H1 (cell line): ENCODE data around the gene YWHAQ. TPM values are rescaled to one million over a fixed set of nuclear protein-coding genes. Genes with fewer than 3 reads are reported as not detected.

Source experiments
- CTCF ChIA-PET: fragments of 300-600 bp; sonication (Branson Sonifier 250); formaldehyde crosslinking; loops from one replicate; lab custom pipeline; 2021; ENCODE audit not compliant: partially characterized antibody; lab: Charles Lee
- POLR2A ChIA-PET: fragments of 300-600 bp; sonication (Branson Sonifier 250); formaldehyde crosslinking; loops from one replicate; lab custom pipeline; 2021; ENCODE audit warnings: inconsistent platforms; ENCODE audit not compliant: partially characterized antibody; lab: Charles Lee
- DNase-seq, 2 experiments: peaks; one replicate each; pipeline versions ENCODE4 v3.0.0 to v3.0.0-alpha.2; 2010 to 2022; ENCODE audit warnings: low spot score in 2 of 2, low read depth in 1 of 2, mixed read lengths in 1 of 2
- FAIRE-seq: peaks from 2 replicates; lab custom pipeline; 2011; peaks lifted over from hg19 to GRCh38; lab: Jason Lieb, UNC
- H2AFZ ChIP-seq: 2 replicates; pipeline ENCODE4 v1.8.1; 2012; ENCODE audit warnings: low read length, inconsistent platforms
- H2AK5ac ChIP-seq: 2 replicates; pipeline ENCODE4 v1.6.1; 2013; ENCODE audit warnings: low read depth, low read length
- H2BK120ac ChIP-seq: replicated peaks from 2 replicates; pipeline ENCODE3; 2013; ENCODE audit warnings: low read depth, low read length, inconsistent platforms
- H2BK12ac ChIP-seq: 2 replicates; pipeline ENCODE4 v1.6.1; 2013; ENCODE audit warnings: low read depth, low read length
- H2BK15ac ChIP-seq: 2 replicates; pipeline ENCODE4 v1.6.1; 2013; ENCODE audit warnings: low read length
- H2BK20ac ChIP-seq: 2 replicates; pipeline ENCODE4 v1.6.1; 2013; ENCODE audit warnings: low read length
- H2BK5ac ChIP-seq: 2 replicates; pipeline ENCODE4 v1.6.1; 2013; ENCODE audit warnings: low read depth, low read length
- H3K14ac ChIP-seq: 2 replicates; pipeline ENCODE4 v1.6.1; 2013; ENCODE audit warnings: inconsistent platforms; ENCODE audit not compliant: insufficient read length
- H3K18ac ChIP-seq: 2 replicates; pipeline ENCODE4 v1.6.1; 2013; ENCODE audit warnings: low read length; ENCODE audit errors: extremely low read depth
- H3K23ac ChIP-seq: 2 replicates; pipeline ENCODE4 v1.6.1; 2013; ENCODE audit warnings: inconsistent platforms; ENCODE audit not compliant: insufficient read length
- H3K23me2 ChIP-seq: 2 replicates; pipeline ENCODE4 v1.6.1; 2013; ENCODE audit warnings: low read depth, low read length
- H3K27ac ChIP-seq: 2 replicates; pipeline ENCODE4 v1.6.1; 2011; ENCODE audit warnings: low read depth, low read length, inconsistent platforms
- H3K27me3 ChIP-seq, 4 experiments: replicated peaks in 1 of 4; 1 replicate in 1 of 4; 2 replicates in 3 of 4; pipeline versions ENCODE4 v1.6.1 to v1.8.1; 2011 to 2013; ENCODE audit warnings: low read length in 3 of 4, mild to moderate bottlenecking in 3 of 4, inconsistent platforms in 2 of 4, mixed read lengths in 2 of 4, moderate library complexity in 1 of 4; ENCODE audit not compliant: control insufficient read depth in 3 of 4, insufficient read depth in 3 of 4; ENCODE audit errors: extremely low read depth in 1 of 4
- H3K36me3 ChIP-seq, 4 experiments: 2 replicates each; pipeline versions ENCODE4 v1.6.1 to v1.8.1; 2011 to 2013; ENCODE audit warnings: mild to moderate bottlenecking in 4 of 4, low read length in 3 of 4, moderate library complexity in 2 of 4, control low read depth in 1 of 4, inconsistent platforms in 1 of 4; ENCODE audit not compliant: insufficient read depth in 4 of 4, control insufficient read depth in 2 of 4
- H3K4ac ChIP-seq: replicated peaks from 2 replicates; pipeline ENCODE3; 2013; ENCODE audit warnings: low read length, low read depth, mixed read lengths, inconsistent platforms; ENCODE audit not compliant: insufficient read length
- H3K4me1 ChIP-seq, 4 experiments: replicated peaks in 1 of 4; 1 replicate in 1 of 4; 2 replicates in 3 of 4; pipeline versions ENCODE4 v1.6.1 to v1.8.1; 2011 to 2013; ENCODE audit warnings: low read length in 3 of 4, inconsistent platforms in 2 of 4, mixed read lengths in 1 of 4; ENCODE audit not compliant: insufficient read depth in 4 of 4, control insufficient read depth in 3 of 4
- H3K4me2 ChIP-seq, 2 experiments: 2 replicates each; pipeline versions ENCODE4 v1.6.1 to v1.8.1; 2011 to 2013; ENCODE audit warnings: low read depth in 2 of 2, low read length in 2 of 2, control low read depth in 1 of 2, inconsistent platforms in 1 of 2, mild to moderate bottlenecking in 1 of 2; ENCODE audit not compliant: insufficient read depth in 1 of 2
- H3K4me3 ChIP-seq, 4 experiments: fragments of 200-600, 300-600 bp in 1 of 4; sonication (generic), shearing (Covaris generic), sonication (Bioruptor Twin) in 1 of 4; 2 replicates each; pipeline versions ENCODE4 v1.5.1 to v1.8.1; 2011 to 2016; ENCODE audit warnings: low read length in 4 of 4, low read depth in 3 of 4, control low read depth in 2 of 4, inconsistent platforms in 2 of 4, mild to moderate bottlenecking in 2 of 4, mixed read lengths in 1 of 4, moderate library complexity in 1 of 4; ENCODE audit not compliant: insufficient read depth in 2 of 4; ENCODE audit errors: extremely low read depth in 1 of 4
- H3K56ac ChIP-seq: replicated peaks from 2 replicates; pipeline ENCODE3; 2013; ENCODE audit warnings: low read depth, mild to moderate bottlenecking, mixed read lengths, low read length, inconsistent platforms; ENCODE audit not compliant: insufficient read length
- H3K79me1 ChIP-seq: 2 replicates; pipeline ENCODE4 v1.6.1; 2013; ENCODE audit warnings: low read depth, low read length, control low read depth
- H3K79me2 ChIP-seq, 2 experiments: 2 replicates each; pipeline versions ENCODE4 v1.6.1 to v1.8.1; 2012 to 2013; ENCODE audit warnings: low read length in 2 of 2, mild to moderate bottlenecking in 2 of 2, inconsistent platforms in 1 of 2; ENCODE audit not compliant: insufficient read depth in 2 of 2, control insufficient read depth in 1 of 2
- H3K9ac ChIP-seq, 4 experiments: replicated peaks in 1 of 4; 1 replicate in 1 of 4; 2 replicates in 3 of 4; pipeline versions ENCODE4 v1.6.1 to v1.8.1; 2011 to 2013; ENCODE audit warnings: low read depth in 3 of 4, low read length in 3 of 4, control low read depth in 2 of 4, mild to moderate bottlenecking in 2 of 4, moderate library complexity in 2 of 4, inconsistent platforms in 1 of 4; ENCODE audit errors: extremely low read depth in 1 of 4
- H3K9me3 ChIP-seq, 2 experiments: 2 replicates each; pipeline versions ENCODE4 v1.6.1 to v1.8.1; 2012 to 2013; ENCODE audit warnings: mild to moderate bottlenecking in 2 of 2, moderate library complexity in 2 of 2, control low read depth in 1 of 2, inconsistent platforms in 1 of 2, low read depth in 1 of 2, low read length in 1 of 2, mixed read lengths in 1 of 2; ENCODE audit not compliant: insufficient read depth in 2 of 2
- H4K20me1 ChIP-seq, 2 experiments: replicated peaks in 1 of 2; 2 replicates each; pipeline versions ENCODE3 to v1.8.1; 2011 to 2013; ENCODE audit warnings: inconsistent platforms in 2 of 2, low read length in 2 of 2, mild to moderate bottlenecking in 1 of 2; ENCODE audit not compliant: insufficient read depth in 2 of 2, control insufficient read depth in 1 of 2
- H4K5ac ChIP-seq: 2 replicates; pipeline ENCODE4 v1.6.1; 2013; ENCODE audit warnings: low read length, low read depth, mixed read lengths, inconsistent platforms; ENCODE audit not compliant: insufficient read length
- H4K8ac ChIP-seq: 2 replicates; pipeline ENCODE4 v1.8.0; 2013; ENCODE audit warnings: mild to moderate bottlenecking, moderate library complexity, low read length, inconsistent platforms; ENCODE audit not compliant: insufficient read depth; ENCODE audit errors: extremely low read depth
- H4K91ac ChIP-seq: replicated peaks from 2 replicates; pipeline ENCODE3; 2013; ENCODE audit warnings: low read length, mixed read lengths, inconsistent platforms; ENCODE audit not compliant: insufficient read length
- ATF3 ChIP-seq: IDR thresholded peaks from 2 replicates; pipeline ENCODE4 v1.6.1; 2011; ENCODE audit warnings: low read depth, mild to moderate bottlenecking, low read length; ENCODE audit not compliant: insufficient read depth
- BCL11A ChIP-seq, 2 experiments: IDR thresholded peaks; one replicate each; pipeline ENCODE4 v1.6.1; 2011; ENCODE audit warnings: low read depth in 2 of 2, low read length in 2 of 2, mild to moderate bottlenecking in 2 of 2
- CBX8 ChIP-seq: fragments of 300-800, 300-1000 bp; sonication (generic); IDR thresholded peaks from 2 replicates; pipeline ENCODE4 v1.7.1; 2016; ENCODE audit warnings: low read depth, low read length, borderline replicate concordance
- CTBP2 ChIP-seq: IDR thresholded peaks from 2 replicates; pipeline ENCODE4 v1.7.0; 2011; ENCODE audit warnings: borderline replicate concordance, mild to moderate bottlenecking, moderate library complexity, mixed read lengths, low read length; ENCODE audit not compliant: insufficient read depth, insufficient read length
- HDAC2 ChIP-seq, 2 experiments: fragments of 300-600 bp in 1 of 2; sonication (generic) in 1 of 2; IDR thresholded peaks; 2 replicates each; pipeline ENCODE4 v1.6.1; 2011 to 2012; ENCODE audit warnings: low read depth in 2 of 2, low read length in 2 of 2, mild to moderate bottlenecking in 2 of 2, moderate library complexity in 2 of 2, borderline replicate concordance in 1 of 2, inconsistent platforms in 1 of 2
- NRF1 ChIP-seq: IDR thresholded peaks from 2 replicates; pipeline ENCODE4 v1.6.1; 2011; ENCODE audit warnings: mild to moderate bottlenecking, low read depth, low read length, improper control_type of control experiment
- PHF8 ChIP-seq: fragments of 200-600 bp; sonication (generic); conservative IDR thresholded peaks from 2 replicates; pipeline ENCODE4 v1.7.1; 2012; ENCODE audit warnings: low read depth, mild to moderate bottlenecking, inconsistent platforms, low read length, moderate library complexity
- POLR2A ChIP-seq, 2 experiments: IDR thresholded peaks; 1 replicate in 1 of 2; 2 replicates in 1 of 2; pipeline ENCODE4 v1.6.1; 2011; ENCODE audit warnings: low read depth in 2 of 2, low read length in 2 of 2, mild to moderate bottlenecking in 2 of 2; ENCODE audit errors: control extremely low read depth in 1 of 2
- RXRA ChIP-seq: IDR thresholded peaks from 2 replicates; pipeline ENCODE4 v1.6.1; 2011; ENCODE audit warnings: low read depth, mild to moderate bottlenecking, low read length, moderate library complexity; ENCODE audit not compliant: insufficient read depth
- TBP ChIP-seq: IDR thresholded peaks from 2 replicates; pipeline ENCODE4 v1.6.1; 2011; ENCODE audit warnings: low read depth, low read length, improper control_type of control experiment
- TCF12 ChIP-seq: IDR thresholded peaks from 2 replicates; pipeline ENCODE4 v1.6.1; 2011; ENCODE audit warnings: low read depth, mild to moderate bottlenecking, low read length
- TEAD4 ChIP-seq: IDR thresholded peaks from 2 replicates; pipeline ENCODE4 v1.6.1; 2012; ENCODE audit warnings: low read depth, low read length, inconsistent platforms, mixed read lengths
- WGBS, 2 experiments: shearing (Covaris generic) in 1 of 2; methylation state at CpG; one replicate each; pipeline versions ENCODE4 v1.1.6 to v1.1.7; 2013 to 2015; ENCODE audit warnings: low lambda C conversion rate in 2 of 2, mixed read lengths in 2 of 2, inconsistent platforms in 1 of 2, low coverage in 1 of 2, missing lambda C conversion rate in 1 of 2; ENCODE audit not compliant: insufficient replicate concordance in 2 of 2, insufficient coverage in 1 of 2, insufficient read length in 1 of 2; ENCODE audit errors: extremely low coverage in 1 of 2, missing lambda C conversion rate in 1 of 2; 5-methylcytosine and 5-hydroxymethylcytosine counted together
- polyA plus RNA-seq, 7 experiments: library from polyadenylated mRNA; depleted of rRNA in 3 of 7; stranded (reverse) in 5 of 7; unstranded in 2 of 7; fragments of >200 nt in 5 of 7; fragments of 200-250 nt in 2 of 7; gene quantifications; 1 replicate in 5 of 7; 2 replicates in 1 of 7; 4 replicates in 1 of 7; pipeline versions ENCODE4 v1.2.1 to v1.2.3, GENCODE V29; 2011 to 2013; ENCODE audit warnings: missing spikeins in 2 of 7, mixed read lengths in 2 of 7
- total RNA-seq: library from RNA; stranded (reverse); fragmentation: NEBNext Ultra II Directional; extraction: Animal tissue kit (Norgen Biotek cat#: 25700); gene quantifications from 2 replicates; pipeline ENCODE4 v1.2.1, GENCODE V29; 2021

YWHAQ gene
- total and polyA plus RNA-seq, 2 of the 8 experiments (the other 6 are each of a cell fraction or from before 2014, with no cell fraction given) = 244 to 480 TPM

GRCh38 chr2:9640403-9641104 is 9.8 kb upstream of the YWHAQ start:
- no peaks in the 10 kb centered on the region for H3K9me3 ChIP-seq
- no peak overlapping the region for H2AK5ac ChIP-seq
- H3K14ac ChIP-seq = no peak overlapping the region
- H3K27ac ChIP-seq = no peak overlapping the region
- H2BK15ac ChIP-seq = no peak overlapping the region
- peaks cover 0 to 4% (median 0%) of the 10 kb centered on the region in 4 experiments; a peak in 2 of 7 replicates for H3K4me1 ChIP-seq
- no peak overlapping the region for H3K9ac ChIP-seq
- H3K79me2 ChIP-seq = no peaks in the 10 kb centered on the region
- no peaks in the 10 kb centered on the region for H4K20me1 ChIP-seq
- H3K23me2 ChIP-seq = no peaks in the 10 kb centered on the region
- no peak overlapping the region for H2AFZ ChIP-seq
- ChIA-PET POLR2A (interaction anchor here (1.2 to 3.3 kb wide), 4 partner anchors 9 to 20 kb away, joined by 3 to 26 read pairs (median 5); partner anchors contain the start of gene YWHAQ), CTCF (interaction anchor here (0.9 to 1.0 kb wide), 2 partner anchors 17 to 31 kb away, joined by 3 to 6 read pairs; no protein-coding TSS in a partner anchor)
- WGBS, 2 experiments = 89% methylated on average over 14 of the region's 14 CpGs; no CpG with 5 or more reads in 1 of the 2 experiments
- H4K91ac ChIP-seq = no peak overlapping the region
- no peak overlapping the region for H3K56ac ChIP-seq
- FAIRE-seq (no peak), DNase-seq (no peak)
- no peaks in the 10 kb centered on the region for H3K79me1 ChIP-seq
- no peak overlapping the region for H3K18ac ChIP-seq
- H3K27me3 ChIP-seq = no peaks in the 10 kb centered on the region
- H3K4ac ChIP-seq = no peak overlapping the region
- H4K5ac ChIP-seq = no peak overlapping the region
- H2BK20ac ChIP-seq = no peak overlapping the region
- H2BK5ac ChIP-seq = no peak overlapping the region
- H3K4me2 ChIP-seq = no peak overlapping the region
- no peak overlapping the region for H2BK120ac ChIP-seq
- H3K4me3 ChIP-seq = no peak overlapping the region
- H2BK12ac ChIP-seq = no peak overlapping the region
- H4K8ac ChIP-seq = no peak overlapping the region
- H3K36me3 ChIP-seq = no peaks in the 10 kb centered on the region
- H3K23ac ChIP-seq = no peak overlapping the region
- TF ChIP-seq NRF1 (no peak), TCF12 (no peak), POLR2A (IDR thresholded peaks at IDR 0.05; ENCODE audit: control extremely low read depth in 1 of 2, low read depth in 2 of 2, low read length in 2 of 2) (no peak), TBP (no peak), ATF3 (no peak), HDAC2 (IDR thresholded peaks at IDR 0.05; ENCODE audit: borderline replicate concordance in 1 of 2, low read depth in 2 of 2, low read length in 2 of 2) (no peak), BCL11A (IDR thresholded peaks at IDR 0.05; ENCODE audit: low read depth in 2 of 2, low read length in 2 of 2) (no peak), CBX8 (no peak), TEAD4 (no peak), PHF8 (no peak), CTBP2 (no peak), RXRA (no peak)
